Endothelial cell of umbilical vein (primary cell): Measurements from ENCODE around the gene PRKG1. TPM values are rescaled to one million over a fixed set of nuclear protein-coding genes. Genes with fewer than 3 reads are reported as not detected.

Source experiments
- BruUV-seq: library from RNA; stranded (reverse); fragments of 400-500 nt; replicated peaks from 2 replicates; lab custom pipeline; 2021; lab: Mats Ljungman, UMichigan
- CTCF ChIA-PET: fragments of 300-600, 350-600 bp; sonication (Branson Sonifier 250); formaldehyde crosslinking; loops from one replicate; lab custom pipeline; 2021; ENCODE audit warnings: antibody characterized with exemption, inconsistent platforms; lab: Charles Lee
- POLR2A ChIA-PET: fragments of 300-600, 350-600 bp; sonication (Branson Sonifier 250); formaldehyde crosslinking; loops from one replicate; lab custom pipeline; 2021; ENCODE audit warnings: antibody characterized with exemption, inconsistent platforms; lab: Charles Lee
- DNase-seq: peaks from one replicate; pipeline ENCODE4 v3.0.0-alpha.2; 2011; ENCODE audit warnings: low read depth, low spot score
- FAIRE-seq: peaks from 2 replicates; lab custom pipeline; 2011; peaks lifted over from hg19 to GRCh38; lab: Jason Lieb, UNC
- H2AFZ ChIP-seq: 2 replicates; pipeline ENCODE4 v1.6.0; 2012; ENCODE audit warnings: low read depth, low read length, control low read depth, inconsistent platforms
- H3K27ac ChIP-seq: 2 replicates; pipeline ENCODE4 v1.5.1; 2011; ENCODE audit warnings: low read depth, mild to moderate bottlenecking, control low read depth, low read length, moderate library complexity; ENCODE audit not compliant: insufficient read depth
- H3K27me3 ChIP-seq, 2 experiments: 2 replicates each; pipeline versions ENCODE4 v1.6.0 to v1.6.1; 2011; ENCODE audit warnings: low read length in 2 of 2, mixed read lengths in 1 of 2; ENCODE audit not compliant: control insufficient read depth in 2 of 2, insufficient read depth in 2 of 2
- H3K36me3 ChIP-seq, 2 experiments: 2 replicates in 1 of 2; 3 replicates in 1 of 2; pipeline ENCODE4 v1.5.1; 2011; ENCODE audit warnings: low read length in 2 of 2, mild to moderate bottlenecking in 1 of 2, moderate library complexity in 1 of 2; ENCODE audit not compliant: control insufficient read depth in 2 of 2, insufficient read depth in 2 of 2; ENCODE audit errors: extremely low read depth in 1 of 2
- H3K4me1 ChIP-seq: 3 replicates; pipeline ENCODE4 v1.5.1; 2011; ENCODE audit warnings: mild to moderate bottlenecking, low read length; ENCODE audit not compliant: control insufficient read depth, insufficient read depth; ENCODE audit errors: extremely low read depth
- H3K4me2 ChIP-seq: 2 replicates; pipeline ENCODE4 v1.6.1; 2011; ENCODE audit warnings: low read length, control low read depth, mixed read lengths; ENCODE audit not compliant: insufficient read depth
- H3K4me3 ChIP-seq, 3 experiments: fragments of 200-600 bp in 1 of 3; sonication (generic), shearing (Covaris generic) in 1 of 3; replicated peaks in 1 of 3; 2 replicates each; pipeline ENCODE4 v1.5.1; 2011 to 2016; ENCODE audit warnings: control low read depth in 3 of 3, low read length in 3 of 3, mild to moderate bottlenecking in 2 of 3, inconsistent platforms in 1 of 3, low read depth in 1 of 3, moderate library complexity in 1 of 3; ENCODE audit not compliant: insufficient read depth in 1 of 3
- H3K79me2 ChIP-seq: 2 replicates; pipeline ENCODE4 v1.6.0; 2012; ENCODE audit warnings: low read length, inconsistent platforms; ENCODE audit not compliant: control insufficient read depth, insufficient read depth
- H3K9ac ChIP-seq: replicated peaks from 2 replicates; pipeline ENCODE3; 2011; ENCODE audit warnings: low read length, control low read depth; ENCODE audit not compliant: insufficient read depth; ENCODE audit errors: extremely low read depth
- H3K9me1 ChIP-seq: replicated peaks from 3 replicates; pipeline ENCODE4 v1.6.0; 2011; ENCODE audit warnings: mild to moderate bottlenecking, low read length; ENCODE audit not compliant: control insufficient read depth, insufficient read depth; ENCODE audit errors: extremely low read depth
- H3K9me3 ChIP-seq: replicated peaks from 2 replicates; pipeline ENCODE4 v1.5.1; 2012; ENCODE audit warnings: low read length, inconsistent platforms; ENCODE audit not compliant: control insufficient read depth, insufficient read depth
- H4K20me1 ChIP-seq: replicated peaks from 2 replicates; pipeline ENCODE3; 2011; ENCODE audit warnings: mild to moderate bottlenecking, low read length; ENCODE audit not compliant: control insufficient read depth, insufficient read depth; ENCODE audit errors: extremely low read depth
- CTCF ChIP-seq, 2 donors: IDR thresholded peaks; 1 replicate in 1 of 2; 2 replicates in 1 of 2; pipeline ENCODE4 v1.5.1; 2011; ENCODE audit warnings: low read length in 2 of 2, mild to moderate bottlenecking in 2 of 2, moderate library complexity in 2 of 2, control low read depth in 1 of 2, inconsistent platforms in 1 of 2, low read depth in 1 of 2; ENCODE audit not compliant: insufficient read depth in 1 of 2; ENCODE audit errors: extremely low read depth in 1 of 2
- EZH2 ChIP-seq: IDR thresholded peaks from 2 replicates; pipeline ENCODE4 v1.6.1; 2012; ENCODE audit warnings: borderline replicate concordance, low read depth, mild to moderate bottlenecking, moderate library complexity, low read length, inconsistent platforms; ENCODE audit not compliant: severe bottlenecking
- FOS ChIP-seq: IDR thresholded peaks from 2 replicates; pipeline ENCODE4 v1.6.1; 2011; ENCODE audit warnings: mild to moderate bottlenecking, low read length, moderate library complexity, borderline replicate concordance; ENCODE audit not compliant: insufficient read depth
- GATA2 ChIP-seq: IDR thresholded peaks from 2 replicates; pipeline ENCODE4 v1.7.0; 2011; ENCODE audit warnings: low read depth, mild to moderate bottlenecking, moderate library complexity, mixed read lengths, low read length; ENCODE audit not compliant: insufficient read length, insufficient read depth
- JUN ChIP-seq: IDR thresholded peaks from 2 replicates; pipeline ENCODE4 v1.6.1; 2011; ENCODE audit warnings: borderline replicate concordance, low read depth; ENCODE audit not compliant: insufficient read length, insufficient read depth
- MYC ChIP-seq: IDR thresholded peaks from one replicate; pipeline ENCODE4 v1.6.1; 2011; ENCODE audit warnings: mild to moderate bottlenecking, low read depth, low read length
- POLR2A ChIP-seq: IDR thresholded peaks from 2 replicates; pipeline ENCODE4 v1.6.1; 2012; ENCODE audit warnings: low read depth, mild to moderate bottlenecking, control low read depth, low read length
- POLR2AphosphoS5 ChIP-seq: IDR thresholded peaks from 2 replicates; pipeline ENCODE4 v1.6.1; 2012; ENCODE audit warnings: low read depth, mild to moderate bottlenecking, control low read depth, low read length, moderate library complexity; ENCODE audit not compliant: insufficient read depth
- dilution Hi-C: fragments of 300-500 bp; cut with MboI; formaldehyde crosslinking; loops from one replicate; pipeline ENCODE4 v1.15.0; 2019; ENCODE audit warnings: low sequenced_read_pairs; ENCODE audit not compliant: extremely low pct_ligation_motif_present
- intact Hi-C: fragments of 100-400 bp; cut with micrococcal nuclease; formaldehyde crosslinking; loops from one replicate; pipeline ENCODE4 v1.10.0; 2022
- polyA plus RNA-seq, 4 experiments: library from polyadenylated mRNA; depleted of rRNA in 3 of 4; stranded (reverse) in 3 of 4; unstranded in 1 of 4; fragments of >200 nt; gene quantifications; 2 replicates each; pipeline versions ENCODE4 v1.2.1 to v1.2.3, GENCODE V29; 2011 to 2012; ENCODE audit warnings: missing spikeins in 1 of 4
- total RNA-seq: library from RNA; stranded (reverse); gene quantifications from 2 replicates; pipeline ENCODE4 v1.2.3, GENCODE V29; 2021
- TF ChIP-seq, protein P1 (sequence below): IDR thresholded peaks from 2 replicates; pipeline ENCODE4 v1.6.1; 2011; ENCODE audit not compliant: insufficient read depth, insufficient read length

The PRKG1 gene
- total and polyA plus RNA-seq, 2 donors (not counting 3 experiments of a cell fraction or from before 2014, with no cell fraction given), result 0.01 to 0.18 TPM

DNA sequence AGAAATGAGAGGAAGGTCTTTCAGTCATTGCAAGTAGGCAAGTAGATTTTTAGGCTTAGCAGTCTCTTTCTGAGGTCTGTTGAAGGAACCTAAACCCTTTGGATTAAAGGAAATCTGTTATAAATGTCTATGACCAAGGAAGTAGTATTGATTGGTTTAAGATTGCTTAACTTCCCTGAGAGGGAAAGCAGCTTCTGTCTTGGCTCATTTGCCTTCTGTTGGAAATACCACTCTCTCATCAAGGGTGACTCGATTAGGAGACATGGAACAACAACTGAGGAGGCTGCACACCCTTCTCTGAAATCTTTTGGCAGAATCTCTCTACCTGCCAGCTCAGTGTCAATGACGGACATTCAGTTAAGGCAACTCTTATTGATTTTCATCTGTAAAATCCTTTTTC lies 282.9 kb downstream of the PRKG1 start:
- Histone ChIP-seq H2AFZ (no peak overlapping the region), H3K36me3 (no peaks in the 10 kb centered on the region), H3K4me2 (no peak overlapping the region), H3K9me1 (no peaks in the 10 kb centered on the region), H3K9ac (no peak overlapping the region), H3K79me2 (no peaks in the 10 kb centered on the region), H3K4me1 (no peaks in the 10 kb centered on the region), H3K27me3 (peaks cover 0 to 3% of the 10 kb centered on the region in 2 experiments), H4K20me1 (no peaks in the 10 kb centered on the region), H3K9me3 (no peaks in the 10 kb centered on the region), H3K27ac (no peak overlapping the region), H3K4me3 (no peak overlapping the region)
- DNase-seq (no peak), FAIRE-seq (no peak)
- ChIA-PET CTCF (interaction anchor here (1.6 kb wide), 1 partner anchor 32 kb away, joined by 3 read pairs; no protein-coding TSS in a partner anchor), POLR2A (no interaction called here)
- dilution Hi-C loops (no loop called here), intact Hi-C loops (no loop called here)
- no TSS peak for BruUV-seq
- no peak for TF ChIP-seq FOS
- TF ChIP-seq GATA2, result no peak
- TF ChIP-seq POLR2AphosphoS5, result no peak
- TF ChIP-seq MYC, result no peak

- CTCF ChIA-PET, result no interaction called here
- Histone ChIP-seq H4K20me1 (no peaks in the 10 kb centered on the region), H3K9me1 (no peaks in the 10 kb centered on the region), H3K27ac (no peak overlapping the region), H2AFZ (no peak overlapping the region), H3K4me1 (no peaks in the 10 kb centered on the region), H3K4me2 (no peak overlapping the region), H3K36me3 (no peaks in the 10 kb centered on the region), H3K9ac (no peak overlapping the region), H3K27me3 (peaks cover 0 to 3% of the 10 kb centered on the region in 2 experiments), H3K9me3 (no peaks in the 10 kb centered on the region), H3K79me2 (no peaks in the 10 kb centered on the region), H3K4me3 (no peak overlapping the region)
- no peak for FAIRE-seq
- dilution Hi-C loops (no loop called here), intact Hi-C loops (no loop called here)
- no peak for DNase-seq
- TF ChIP-seq CTCF (IDR thresholded peaks at IDR 0.05; ENCODE audit: extremely low read depth in 1 of 2, insufficient read depth in 1 of 2, low read depth in 1 of 2, low read length in 2 of 2), result no peak
- TF ChIP-seq EZH2, result no peak
- TF ChIP-seq FOS, result no peak
- TF ChIP-seq JUN, result no peak
- no peak for TF ChIP-seq MYC
- no peak for TF ChIP-seq GATA2
- TF ChIP-seq POLR2AphosphoS5, result no peak
- TF ChIP-seq, protein P1, sequence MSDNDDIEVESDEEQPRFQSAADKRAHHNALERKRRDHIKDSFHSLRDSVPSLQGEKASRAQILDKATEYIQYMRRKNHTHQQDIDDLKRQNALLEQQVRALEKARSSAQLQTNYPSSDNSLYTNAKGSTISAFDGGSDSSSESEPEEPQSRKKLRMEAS, result no peak
- TF ChIP-seq POLR2A, result no peak
- POLR2A ChIA-PET, result no interaction called here
- no TSS peak for BruUV-seq
These were observed 283.9 kb downstream of the PRKG1 start for GRCh38 chr10:51358227-51358626.
